Stimulated activated CD4-positive, alpha-beta T cell treated with anti-CD3 and anti-CD28 coated beads, TNF-alpha, amount 100 ng/mL, for 4 hours (primary cell): ENCODE data around the gene SDHAF3.
A peak's percentile ranks its signal among the peaks of the same experiment; 100 is the strongest.
"Not testable (repeated sequence)": the region's sequence is repeated elsewhere in the genome, so short reads cannot be mapped to it uniquely, and the experiment has no call there.

Experiments used
- DNase-seq, 3 experiments: peaks; one replicate each; pipeline ENCODE4 v3.0.0-alpha.2; 2020; ENCODE audit warnings: low read depth in 3 of 3

The SDHAF3 gene

DNA sequence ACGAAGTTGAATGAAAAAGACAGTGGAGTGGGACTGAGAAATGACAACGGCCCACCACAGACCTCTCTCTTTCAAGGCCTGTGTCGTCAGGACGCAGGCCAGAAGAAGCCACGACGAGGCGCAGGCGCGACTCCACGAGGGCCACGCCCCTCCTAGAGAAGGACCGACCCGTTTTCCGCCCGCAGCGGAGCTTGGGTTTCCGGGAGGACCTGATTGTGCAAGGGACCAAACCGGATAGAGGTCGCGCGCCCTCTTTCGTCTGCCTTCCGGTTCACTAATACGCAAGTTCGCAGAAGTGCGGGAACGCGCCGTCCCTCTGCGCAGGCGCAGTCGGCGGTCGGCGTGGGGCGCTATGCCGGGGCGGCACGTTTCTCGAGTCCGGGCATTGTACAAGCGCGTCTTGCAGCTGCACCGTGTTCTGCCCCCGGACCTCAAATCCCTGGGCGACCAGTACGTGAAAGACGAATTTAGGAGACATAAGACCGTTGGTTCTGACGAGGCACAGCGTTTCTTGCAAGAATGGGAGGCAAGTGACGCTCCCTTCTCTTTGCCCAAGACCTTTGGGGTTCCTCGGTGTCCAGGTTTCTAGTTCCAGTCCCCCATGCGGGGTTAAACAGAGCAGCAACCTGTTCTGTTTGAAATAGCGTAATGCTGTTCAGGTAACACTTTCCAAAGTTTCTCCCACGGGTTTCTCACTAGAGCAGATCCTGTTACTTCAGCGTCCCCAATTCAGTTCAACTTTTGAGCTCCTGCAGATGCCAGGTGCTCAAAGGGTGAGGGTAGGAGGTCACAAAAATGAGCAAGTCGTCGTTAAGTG lies at the start of gene SDHAF3:
TSS of gene SDHAF3 (plus strand) at position 327 of the 817 bp plus-strand sequence. CDS start at position 353, 26 bp downstream.
- peak; percentile 93 to 98 (median 96) for DNase-seq

- not testable (repeated sequence) for DNase-seq
Measured at GRCh38 chr7:97072025-97072424, 45.5 kb upstream of the SDHAF3 start.

DNA sequence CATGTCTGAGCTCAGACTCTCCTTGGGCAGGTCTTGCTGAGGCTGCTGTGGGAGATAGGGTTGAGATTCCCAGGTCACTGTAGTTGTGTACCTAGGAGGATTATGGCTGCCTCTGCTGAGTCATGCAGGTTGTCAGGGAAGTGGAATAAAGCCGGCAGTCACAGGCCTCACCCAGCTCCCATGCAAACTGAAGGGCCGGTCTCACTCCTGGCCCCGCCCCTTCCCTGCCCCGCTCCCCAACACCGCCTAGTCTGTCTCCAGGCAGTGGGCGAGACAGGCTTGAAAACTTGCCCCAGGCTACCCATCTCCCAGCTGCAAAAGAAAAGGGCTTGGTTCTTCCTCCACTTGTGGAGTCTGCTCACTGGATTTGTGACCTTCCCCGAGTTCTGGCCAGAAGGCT lies 41.6 kb upstream of the SDHAF3 start:
- DNase-seq: no peak

DNA sequence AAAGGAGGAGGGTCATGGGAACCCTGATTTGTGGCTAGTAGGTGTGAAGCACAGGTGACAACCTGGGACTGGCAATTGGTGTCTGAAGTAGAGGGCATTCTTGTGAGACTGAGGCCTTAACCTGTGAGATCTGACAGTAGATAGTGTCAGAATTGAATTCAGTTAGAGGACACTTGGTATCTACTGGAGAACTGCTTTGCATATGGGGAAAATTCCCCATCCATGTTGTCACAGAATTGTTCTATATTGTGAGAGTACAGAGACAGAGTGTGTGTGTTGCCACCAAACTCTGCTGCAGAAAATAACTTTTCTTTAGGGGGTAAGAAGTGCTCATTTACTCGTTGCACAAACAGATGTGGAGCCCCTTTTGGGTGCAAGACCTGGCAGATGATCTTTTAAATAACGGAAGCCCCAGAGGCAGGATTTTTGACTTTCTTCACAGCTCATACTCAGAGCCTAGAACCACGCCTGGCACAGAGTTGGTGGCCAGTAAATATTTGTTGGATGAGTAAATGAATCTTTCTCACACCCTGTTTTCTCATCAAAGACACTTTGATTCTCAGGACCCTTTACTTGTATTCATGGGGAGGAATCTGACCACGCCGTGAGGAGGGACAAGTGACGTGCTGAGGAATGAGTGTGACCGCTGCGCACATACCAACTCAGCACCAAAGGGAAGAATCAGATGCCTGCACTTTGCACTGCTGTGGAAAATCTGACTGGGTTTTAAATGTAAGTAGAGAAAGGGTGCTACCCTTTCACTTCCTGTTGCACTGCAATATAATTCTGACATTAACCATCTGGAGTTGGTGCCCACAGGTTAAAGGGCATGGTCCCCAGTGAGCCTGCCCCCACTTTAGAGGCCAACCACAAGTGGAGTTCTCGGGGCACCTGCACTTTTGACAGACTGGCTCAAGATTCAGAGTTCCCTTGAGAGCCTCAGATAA lies 39.2 kb upstream of the SDHAF3 start:
- DNase-seq: no peak

GRCh38 chr7:97079300-97079699 lies 38.2 kb upstream of the SDHAF3 start:
- no peak for DNase-seq

GRCh38 chr7:97081521-97082300 lies 35.8 kb upstream of the SDHAF3 start:
- no peak for DNase-seq

DNA sequence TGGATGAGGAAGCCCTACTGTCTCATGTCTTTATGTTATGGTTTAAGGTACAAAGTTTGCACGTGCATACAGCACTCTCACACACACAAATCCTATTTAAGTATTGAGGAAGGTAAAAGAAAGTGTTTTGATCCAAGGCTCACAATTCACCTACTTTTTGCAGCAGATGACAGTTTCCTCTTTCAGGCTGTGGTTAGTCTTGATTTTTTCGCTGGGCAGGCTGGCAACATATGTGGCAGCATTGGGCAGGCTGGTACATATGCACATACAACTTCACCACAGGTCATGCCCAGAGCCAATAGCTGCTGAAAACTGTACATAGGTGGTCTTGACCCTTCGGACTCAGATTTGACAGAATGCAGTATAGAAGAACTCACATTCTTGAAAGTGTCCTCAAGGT lies 29.1 kb upstream of the SDHAF3 start:
- DNase-seq: no peak

DNA sequence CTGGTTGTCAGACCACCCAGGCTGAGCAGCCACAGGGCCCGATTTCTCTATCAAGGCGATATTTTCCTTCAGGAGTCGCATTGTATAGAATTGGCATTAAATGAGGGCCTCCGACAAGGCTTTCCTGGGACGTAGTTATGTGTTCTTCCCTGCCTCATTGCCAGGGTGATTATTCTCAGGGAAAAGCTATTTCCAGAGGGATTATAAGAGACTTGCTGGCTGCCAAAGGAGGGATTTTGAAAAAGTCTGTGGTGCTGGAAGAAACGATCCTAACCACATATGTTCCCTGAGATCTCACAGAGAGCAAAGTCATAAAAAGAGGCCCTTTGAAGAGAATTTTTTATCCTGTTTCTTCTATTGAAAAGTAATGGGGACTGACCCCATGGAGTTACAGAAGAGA lies 27.7 kb upstream of the SDHAF3 start:
- no peak for DNase-seq

DNA sequence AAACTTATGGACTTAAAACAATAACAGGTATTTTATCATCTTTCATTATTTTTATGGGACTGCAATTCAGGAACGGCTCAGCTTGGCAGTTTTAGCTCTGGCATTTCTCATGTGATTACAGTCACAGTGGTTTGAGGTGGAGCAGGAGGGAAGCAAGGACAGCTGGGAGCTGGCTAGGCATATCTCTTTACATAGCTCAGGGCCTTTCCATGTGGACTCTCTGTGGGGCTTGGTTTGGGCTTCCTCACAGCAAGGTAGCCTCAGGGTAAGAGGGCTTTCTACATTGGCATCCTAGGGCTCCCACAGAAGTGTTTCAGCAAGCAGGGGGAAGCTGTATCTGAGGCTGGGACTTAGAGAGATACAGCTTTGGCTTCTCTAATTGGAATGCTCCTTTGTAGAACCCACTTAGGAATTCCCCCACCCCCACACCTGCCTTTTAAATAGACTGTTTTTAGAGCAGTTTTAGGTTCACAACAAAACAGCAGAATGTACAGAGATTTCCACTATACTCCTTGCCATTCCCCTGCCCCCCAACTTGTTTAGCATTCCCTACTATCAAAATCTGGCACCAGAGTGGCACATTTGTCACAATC lies 26.6 kb upstream of the SDHAF3 start:
- DNase-seq: no peak

GRCh38 chr7:97094284-97094930 lies 23.1 kb upstream of the SDHAF3 start:
- DNase-seq: no peak

GRCh38 chr7:97096037-97096436 lies 21.5 kb upstream of the SDHAF3 start:
- DNase-seq: no peak

DNA sequence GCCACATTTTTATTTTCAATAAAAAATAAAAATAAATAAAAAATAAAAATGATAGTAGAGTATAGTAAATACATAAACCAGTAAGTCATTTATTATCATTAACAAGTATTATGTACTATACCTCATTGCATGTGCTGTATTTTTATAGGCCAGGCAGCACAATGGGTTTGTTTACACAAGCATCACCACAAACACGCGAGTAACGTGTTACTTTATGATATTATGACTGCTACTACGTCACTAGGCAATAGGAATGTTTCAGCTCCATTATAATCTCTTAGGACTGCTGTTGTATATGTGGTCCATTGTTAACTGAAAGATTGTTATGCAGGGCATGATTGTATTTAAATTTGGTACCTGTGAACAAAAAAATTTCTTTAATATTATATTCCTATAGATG lies 20.8 kb upstream of the SDHAF3 start:
- no peak for DNase-seq

DNA sequence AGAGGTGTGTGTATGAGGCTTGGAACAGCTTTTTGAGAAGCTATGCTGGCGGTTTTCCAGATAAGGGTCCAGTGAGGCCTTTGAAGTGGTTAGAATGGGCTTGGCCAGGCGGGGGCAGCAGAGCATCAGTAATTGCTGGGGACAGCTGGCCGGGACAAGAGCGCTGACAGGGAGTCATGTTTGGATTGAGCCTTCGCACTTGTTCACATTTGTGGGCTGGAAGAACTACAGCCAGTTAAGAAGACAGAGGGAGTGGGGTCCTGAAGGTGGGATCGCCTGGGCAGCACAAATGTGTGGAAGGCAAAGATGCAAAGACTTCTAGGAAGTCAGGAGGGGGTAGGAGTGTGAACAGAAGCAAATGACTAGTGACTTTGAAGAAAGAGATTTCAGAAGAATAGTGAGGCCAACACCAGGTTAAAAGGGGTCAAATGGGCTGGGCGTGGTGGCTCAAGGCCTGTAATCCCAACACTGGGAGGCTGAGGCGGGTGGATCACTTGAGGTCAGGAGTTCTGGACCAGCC lies 12.7 kb upstream of the SDHAF3 start:
- DNase-seq: peak; percentile 31 to 39 (median 35)

DNA sequence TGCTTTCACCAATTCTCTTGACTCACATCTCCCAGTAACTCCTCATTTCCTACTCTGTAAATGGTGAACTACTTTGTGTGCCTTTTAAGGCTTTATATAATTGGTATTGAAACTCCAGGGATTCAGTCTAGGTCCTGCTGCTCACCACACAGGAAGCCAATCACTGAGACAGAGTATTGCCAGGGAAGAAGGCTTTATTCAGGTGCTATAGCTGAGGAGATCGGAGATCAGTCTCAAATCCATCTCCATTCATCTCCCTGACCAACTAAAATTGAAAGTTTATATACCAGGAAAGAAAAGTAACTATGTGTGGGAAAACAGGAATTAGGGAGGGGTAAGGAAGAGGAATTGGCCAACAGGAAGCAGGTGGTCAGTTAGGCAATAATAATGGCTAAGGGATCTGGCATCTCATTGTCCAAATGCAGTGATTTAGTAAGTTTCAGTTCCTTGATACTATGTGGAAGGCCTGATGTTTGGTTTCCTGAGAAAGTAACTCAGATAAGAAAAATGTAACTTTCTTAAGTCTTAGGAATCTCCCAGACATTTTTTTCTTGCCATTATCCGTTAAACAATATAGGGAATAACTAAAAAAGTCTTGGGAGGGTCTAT lies 10.2 kb upstream of the SDHAF3 start:
- DNase-seq: no peak

GRCh38 chr7:97116308-97116707 lies 1.2 kb upstream of the SDHAF3 start:
- no peak for DNase-seq

GRCh38 chr7:97117035-97117371 lies 495 bp upstream of the SDHAF3 start:
- no peak for DNase-seq

DNA sequence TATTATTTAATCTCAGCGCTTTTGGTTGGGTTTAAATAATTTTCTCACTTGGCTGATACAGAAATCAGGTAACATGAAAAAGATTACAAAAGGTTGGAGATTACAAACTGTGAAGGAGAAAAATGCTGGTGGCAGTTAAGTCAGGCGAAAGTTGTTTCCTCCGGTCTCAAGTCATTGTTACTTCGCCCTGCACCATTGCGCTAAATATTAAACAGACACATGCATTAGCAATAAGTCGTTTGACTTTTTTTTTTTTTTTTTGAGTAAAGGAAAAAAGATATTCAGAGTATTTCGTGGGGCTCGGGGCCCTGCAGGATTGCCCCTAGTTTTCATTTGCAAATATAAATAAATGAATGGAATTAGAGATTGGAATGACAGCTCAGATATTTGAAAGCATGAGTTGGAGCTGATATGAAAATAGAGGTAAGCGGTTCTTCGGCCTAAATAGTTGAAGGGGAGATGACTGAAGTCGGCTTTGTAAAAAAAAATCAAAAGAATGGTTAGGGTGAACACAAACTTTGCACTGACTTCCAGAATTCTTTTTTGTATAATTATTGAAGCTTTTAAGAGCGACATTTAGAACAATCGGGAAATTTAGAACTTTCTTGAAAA lies 914 bp downstream of the SDHAF3 start:
- no peak for DNase-seq

DNA sequence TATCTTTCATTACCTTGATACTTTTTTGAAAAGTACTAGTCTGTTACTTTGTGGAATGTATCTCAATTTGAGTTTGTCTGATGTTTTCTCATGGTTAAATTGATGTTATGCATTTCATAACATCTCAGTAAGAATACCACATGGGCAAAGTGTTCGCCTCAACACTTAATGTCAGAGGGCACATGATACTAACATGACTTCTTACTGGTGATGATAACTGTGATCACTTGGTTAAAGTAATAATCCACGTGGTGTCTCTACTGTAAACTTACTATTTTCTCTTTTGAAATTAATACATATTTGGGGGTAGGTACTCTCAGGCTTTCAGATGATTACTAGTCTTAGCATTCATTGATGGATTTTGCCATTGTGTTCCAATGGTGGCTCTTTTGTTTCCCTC lies 2.2 kb downstream of the SDHAF3 start:
- DNase-seq: no peak

DNA sequence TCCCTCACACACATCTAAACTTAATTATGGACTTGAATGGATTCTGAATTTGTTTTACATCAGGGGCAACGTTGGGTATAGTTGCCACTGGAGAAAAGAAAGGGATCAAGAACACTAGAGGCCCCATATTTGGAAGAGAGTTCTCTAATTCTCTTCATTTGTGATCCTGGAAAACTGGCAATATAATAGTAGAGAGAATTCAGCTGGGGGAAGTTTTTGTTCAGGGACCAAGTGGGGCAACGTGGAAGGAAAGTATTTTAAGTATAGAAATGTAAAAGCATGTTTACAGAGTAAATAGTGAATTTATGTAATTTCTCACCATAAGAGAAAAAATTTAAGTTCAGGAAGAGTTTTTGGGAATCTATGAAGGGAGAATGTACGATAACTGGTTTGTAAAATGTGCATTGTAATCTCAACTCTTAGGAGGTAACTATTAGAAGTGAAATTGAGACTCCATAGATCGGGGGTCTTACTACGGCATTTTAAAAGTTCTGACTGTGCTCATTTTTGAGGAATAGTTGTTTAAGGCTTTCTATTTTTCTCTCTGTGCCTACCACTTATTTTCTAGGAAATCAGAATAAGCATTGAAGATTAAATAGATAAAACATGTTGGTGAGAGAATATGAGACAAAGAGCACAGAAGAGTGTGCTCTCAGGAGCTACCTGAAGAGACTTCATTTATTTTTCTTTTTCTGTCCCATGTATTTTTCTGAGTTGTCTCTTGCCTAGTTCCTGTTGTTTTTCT lies 3.4 kb downstream of the SDHAF3 start:
- no peak for DNase-seq
